Endothelial cell of umbilical vein (primary cell): ENCODE data around the gene ARHGEF9. TPM values are rescaled to one million over a fixed set of nuclear protein-coding genes. Genes with fewer than 3 reads are reported as not detected.
"Not testable (repeated sequence)": the region's sequence is repeated elsewhere in the genome, so short reads cannot be mapped to it uniquely, and the experiment has no call there.

Experiments used
- Bru-seq: library from RNA; stranded (reverse); fragments of 400-500 nt; gene quantifications from one replicate; lab custom pipeline; 2021; lab: Mats Ljungman, UMichigan
- BruChase-seq, 2 experiments: library from RNA; stranded (reverse); fragments of 400-500 nt; gene quantifications; one replicate each; lab custom pipeline; 2021; lab: Mats Ljungman, UMichigan
- BruUV-seq: library from RNA; stranded (reverse); fragments of 400-500 nt; replicated peaks from 2 replicates; lab custom pipeline; 2021; lab: Mats Ljungman, UMichigan
- CTCF ChIA-PET: fragments of 300-600, 350-600 bp; sonication (Branson Sonifier 250); formaldehyde crosslinking; loops from one replicate; lab custom pipeline; 2021; ENCODE audit warnings: antibody characterized with exemption, inconsistent platforms; lab: Charles Lee
- POLR2A ChIA-PET: fragments of 300-600, 350-600 bp; sonication (Branson Sonifier 250); formaldehyde crosslinking; loops from one replicate; lab custom pipeline; 2021; ENCODE audit warnings: antibody characterized with exemption, inconsistent platforms; lab: Charles Lee
- DNase-seq: peaks from one replicate; pipeline ENCODE4 v3.0.0-alpha.2; 2011; ENCODE audit warnings: low read depth, low spot score
- FAIRE-seq: peaks from 2 replicates; lab custom pipeline; 2011; peaks lifted over from hg19 to GRCh38; lab: Jason Lieb, UNC
- H2AFZ ChIP-seq: 2 replicates; pipeline ENCODE4 v1.6.0; 2012; ENCODE audit warnings: low read depth, low read length, control low read depth, inconsistent platforms
- H3K27ac ChIP-seq: 2 replicates; pipeline ENCODE4 v1.5.1; 2011; ENCODE audit warnings: low read depth, mild to moderate bottlenecking, control low read depth, low read length, moderate library complexity; ENCODE audit not compliant: insufficient read depth
- H3K27me3 ChIP-seq, 2 experiments: 2 replicates each; pipeline versions ENCODE4 v1.6.0 to v1.6.1; 2011; ENCODE audit warnings: low read length in 2 of 2, mixed read lengths in 1 of 2; ENCODE audit not compliant: control insufficient read depth in 2 of 2, insufficient read depth in 2 of 2
- H3K36me3 ChIP-seq, 2 experiments: 2 replicates in 1 of 2; 3 replicates in 1 of 2; pipeline ENCODE4 v1.5.1; 2011; ENCODE audit warnings: low read length in 2 of 2, mild to moderate bottlenecking in 1 of 2, moderate library complexity in 1 of 2; ENCODE audit not compliant: control insufficient read depth in 2 of 2, insufficient read depth in 2 of 2; ENCODE audit errors: extremely low read depth in 1 of 2
- H3K4me1 ChIP-seq: 3 replicates; pipeline ENCODE4 v1.5.1; 2011; ENCODE audit warnings: mild to moderate bottlenecking, low read length; ENCODE audit not compliant: control insufficient read depth, insufficient read depth; ENCODE audit errors: extremely low read depth
- H3K4me2 ChIP-seq: 2 replicates; pipeline ENCODE4 v1.6.1; 2011; ENCODE audit warnings: low read length, control low read depth, mixed read lengths; ENCODE audit not compliant: insufficient read depth
- H3K4me3 ChIP-seq, 3 experiments: fragments of 200-600 bp in 1 of 3; sonication (generic), shearing (Covaris generic) in 1 of 3; replicated peaks in 1 of 3; 2 replicates each; pipeline ENCODE4 v1.5.1; 2011 to 2016; ENCODE audit warnings: control low read depth in 3 of 3, low read length in 3 of 3, mild to moderate bottlenecking in 2 of 3, inconsistent platforms in 1 of 3, low read depth in 1 of 3, moderate library complexity in 1 of 3; ENCODE audit not compliant: insufficient read depth in 1 of 3
- H3K79me2 ChIP-seq: 2 replicates; pipeline ENCODE4 v1.6.0; 2012; ENCODE audit warnings: low read length, inconsistent platforms; ENCODE audit not compliant: control insufficient read depth, insufficient read depth
- H3K9ac ChIP-seq: replicated peaks from 2 replicates; pipeline ENCODE3; 2011; ENCODE audit warnings: low read length, control low read depth; ENCODE audit not compliant: insufficient read depth; ENCODE audit errors: extremely low read depth
- H3K9me1 ChIP-seq: replicated peaks from 3 replicates; pipeline ENCODE4 v1.6.0; 2011; ENCODE audit warnings: mild to moderate bottlenecking, low read length; ENCODE audit not compliant: control insufficient read depth, insufficient read depth; ENCODE audit errors: extremely low read depth
- H3K9me3 ChIP-seq: replicated peaks from 2 replicates; pipeline ENCODE4 v1.5.1; 2012; ENCODE audit warnings: low read length, inconsistent platforms; ENCODE audit not compliant: control insufficient read depth, insufficient read depth
- H4K20me1 ChIP-seq: replicated peaks from 2 replicates; pipeline ENCODE3; 2011; ENCODE audit warnings: mild to moderate bottlenecking, low read length; ENCODE audit not compliant: control insufficient read depth, insufficient read depth; ENCODE audit errors: extremely low read depth
- MYC ChIP-seq: IDR thresholded peaks from one replicate; pipeline ENCODE4 v1.6.1; 2011; ENCODE audit warnings: mild to moderate bottlenecking, low read depth, low read length
- dilution Hi-C: fragments of 300-500 bp; cut with MboI; formaldehyde crosslinking; loops from one replicate; pipeline ENCODE4 v1.15.0; 2019; ENCODE audit warnings: low sequenced_read_pairs; ENCODE audit not compliant: extremely low pct_ligation_motif_present
- intact Hi-C: fragments of 100-400 bp; cut with micrococcal nuclease; formaldehyde crosslinking; loops from one replicate; pipeline ENCODE4 v1.10.0; 2022
- long read RNA-seq: library from polyadenylated mRNA; stranded (forward); transcript quantifications from one replicate; pipeline ENCODE4 v2.0.0, GENCODE V29; 2021
- polyA minus RNA-seq, 3 experiments: library from RNA; depleted of rRNA, polyadenylated mRNA; stranded (reverse); fragments of >200 nt; gene quantifications; 1 replicate in 1 of 3; 2 replicates in 2 of 3; pipeline ENCODE4 v1.2.3, GENCODE V29; 2011
- polyA plus RNA-seq, 4 experiments: library from polyadenylated mRNA; depleted of rRNA in 3 of 4; stranded (reverse) in 3 of 4; unstranded in 1 of 4; fragments of >200 nt; gene quantifications; 2 replicates each; pipeline versions ENCODE4 v1.2.1 to v1.2.3, GENCODE V29; 2011 to 2012; ENCODE audit warnings: missing spikeins in 1 of 4
- total RNA-seq: library from RNA; stranded (reverse); gene quantifications from 2 replicates; pipeline ENCODE4 v1.2.3, GENCODE V29; 2021
- TF ChIP-seq, protein P1 (sequence below), 2 donors: IDR thresholded peaks; 1 replicate in 1 of 2; 2 replicates in 1 of 2; pipeline ENCODE4 v1.5.1; 2011; ENCODE audit warnings: low read length in 2 of 2, mild to moderate bottlenecking in 2 of 2, moderate library complexity in 2 of 2, control low read depth in 1 of 2, inconsistent platforms in 1 of 2, low read depth in 1 of 2; ENCODE audit not compliant: insufficient read depth in 1 of 2; ENCODE audit errors: extremely low read depth in 1 of 2

Gene ARHGEF9
- total RNA-seq (12.9 and 14.9 TPM in 2 replicates), polyA plus RNA-seq (5.6 and 6.5 TPM in 2 replicates), polyA minus RNA-seq (20.8 and 26.6 TPM in 2 replicates), Bru-seq, nascent RNA (percentile 52 among the genes with signal in this experiment), BruChase-seq, experiment 1, labeled RNA remaining after a 6-hour chase (percentile 55 among the genes with signal in this experiment), BruChase-seq, experiment 2, labeled RNA remaining after a 2-hour chase (percentile 49 among the genes with signal in this experiment)
- 6.1 and 6.7 TPM in 2 replicates for polyA plus RNA-seq (2011; cell fraction: cytosol; rRNA removed)
- polyA plus RNA-seq (2011; cell fraction: nucleus; rRNA removed): 21.1 and 22.5 TPM in 2 replicates
- 5.8 and 6.8 TPM in 2 replicates for polyA plus RNA-seq (2012)
- not detected for polyA minus RNA-seq (2011; cell fraction: cytosol; rRNA and poly(A)+ RNA removed)
- polyA minus RNA-seq (2011; cell fraction: nucleus; rRNA and poly(A)+ RNA removed): 28.6 and 32.4 TPM in 2 replicates
- long read RNA-seq, full-length matches to known transcripts: 3 of 13 reads
- long read RNA-seq, partial matches to known transcripts: 5 of 13 reads
- long read RNA-seq, other reads (novel, unspliced or antisense): 5 of 13 reads

DNA sequence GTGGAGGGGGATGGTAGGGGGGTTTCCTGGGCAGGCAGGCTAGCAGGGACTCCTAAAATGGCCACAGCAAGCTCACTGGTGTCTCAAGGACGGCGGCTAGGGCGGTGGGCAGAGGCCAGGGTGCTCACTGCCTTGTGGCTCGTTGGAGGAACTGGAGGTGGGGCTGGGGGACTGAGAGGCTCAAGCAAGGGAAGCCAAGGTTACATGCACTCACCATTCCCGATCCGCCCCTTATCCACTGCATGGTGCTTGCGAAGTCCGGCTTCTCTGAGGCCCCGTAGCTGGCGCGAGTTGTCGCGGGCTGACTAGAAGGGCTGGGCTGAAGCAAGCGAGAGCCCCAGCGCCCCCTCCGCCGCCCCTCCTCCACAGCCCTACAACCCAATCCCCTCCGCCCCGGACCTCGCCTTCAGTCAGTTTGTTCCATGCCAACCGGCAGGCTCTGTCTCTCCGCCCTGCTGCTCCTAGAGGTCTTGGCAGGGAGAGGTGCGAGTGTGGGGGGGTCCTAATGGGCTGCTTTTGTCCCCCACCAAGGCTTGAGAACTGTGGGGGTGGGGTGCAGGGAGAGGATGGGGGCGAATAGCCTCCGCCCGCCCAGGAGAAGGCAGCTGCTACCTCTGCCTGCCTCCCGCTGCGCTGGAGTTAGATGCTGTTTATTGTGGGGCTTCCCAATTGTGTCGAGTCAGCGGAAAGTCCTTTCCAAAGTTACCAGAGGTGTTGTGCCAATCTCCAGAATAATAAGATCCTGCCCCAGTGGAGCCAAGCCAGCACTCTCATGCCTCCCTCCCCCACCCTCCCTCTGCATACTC is at the start of gene ARHGEF9:
ARHGEF9 (minus strand) TSS at position 313 of the 806 bp plus-strand sequence; CDS start at position 244, 69 bp downstream.
- Histone ChIP-seq H3K36me3 (no peaks in the 10 kb centered on the region), H3K4me2 (no peak within 1 kb of the TSS), H3K9me1 (no peaks in the 10 kb centered on the region), H3K27ac (no peak within 1 kb of the TSS), H3K79me2 (no peaks in the 10 kb centered on the region), H2AFZ (no peak within 1 kb of the TSS), H3K4me1 (no peaks in the 10 kb centered on the region), H3K9ac (no peak within 1 kb of the TSS), H4K20me1 (no peaks in the 10 kb centered on the region), H3K27me3 (no peaks in the 10 kb centered on the region), H3K4me3 (no peak within 1 kb of the TSS), H3K9me3 (no peaks in the 10 kb centered on the region)
- BruUV-seq: no TSS peak
- intact Hi-C loops (no loop called here), dilution Hi-C loops (no loop called here)
- no peak for DNase-seq
- TF ChIP-seq MYC: no peak
- TF ChIP-seq, protein P1, sequence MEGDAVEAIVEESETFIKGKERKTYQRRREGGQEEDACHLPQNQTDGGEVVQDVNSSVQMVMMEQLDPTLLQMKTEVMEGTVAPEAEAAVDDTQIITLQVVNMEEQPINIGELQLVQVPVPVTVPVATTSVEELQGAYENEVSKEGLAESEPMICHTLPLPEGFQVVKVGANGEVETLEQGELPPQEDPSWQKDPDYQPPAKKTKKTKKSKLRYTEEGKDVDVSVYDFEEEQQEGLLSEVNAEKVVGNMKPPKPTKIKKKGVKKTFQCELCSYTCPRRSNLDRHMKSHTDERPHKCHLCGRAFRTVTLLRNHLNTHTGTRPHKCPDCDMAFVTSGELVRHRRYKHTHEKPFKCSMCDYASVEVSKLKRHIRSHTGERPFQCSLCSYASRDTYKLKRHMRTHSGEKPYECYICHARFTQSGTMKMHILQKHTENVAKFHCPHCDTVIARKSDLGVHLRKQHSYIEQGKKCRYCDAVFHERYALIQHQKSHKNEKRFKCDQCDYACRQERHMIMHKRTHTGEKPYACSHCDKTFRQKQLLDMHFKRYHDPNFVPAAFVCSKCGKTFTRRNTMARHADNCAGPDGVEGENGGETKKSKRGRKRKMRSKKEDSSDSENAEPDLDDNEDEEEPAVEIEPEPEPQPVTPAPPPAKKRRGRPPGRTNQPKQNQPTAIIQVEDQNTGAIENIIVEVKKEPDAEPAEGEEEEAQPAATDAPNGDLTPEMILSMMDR (IDR thresholded peaks at IDR 0.05; ENCODE audit: extremely low read depth in 1 of 2, insufficient read depth in 1 of 2, low read depth in 1 of 2, low read length in 2 of 2): no peak
- CTCF ChIA-PET: no interaction called here
- POLR2A ChIA-PET: no interaction called here
- FAIRE-seq: no peak

DNA sequence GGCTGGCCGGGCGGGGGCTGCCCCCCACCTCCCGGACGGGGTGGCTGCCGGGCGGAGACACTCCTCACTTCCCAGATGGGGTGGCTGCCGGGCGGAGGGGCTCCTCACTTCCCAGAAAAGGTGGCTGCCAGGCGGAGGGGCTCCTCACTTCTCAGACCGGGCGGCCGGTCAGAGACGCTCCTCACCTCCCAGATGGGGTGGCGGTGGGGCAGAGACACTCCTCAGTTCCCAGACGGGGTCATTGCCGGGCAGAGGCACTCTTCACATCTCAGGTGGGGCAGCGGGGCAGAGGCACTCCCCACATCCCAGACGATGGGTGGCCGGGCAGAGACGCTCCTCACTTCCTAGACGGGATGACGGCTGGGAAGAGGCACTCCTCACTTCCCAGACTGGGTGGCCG is 40.4 kb upstream of the ARHGEF9 start:
- DNase-seq, POLR2A ChIA-PET, H3K27ac ChIP-seq, H3K9me3 ChIP-seq, H3K27me3 ChIP-seq, H4K20me1 ChIP-seq, CTCF ChIA-PET, BruUV-seq, H3K9me1 ChIP-seq, intact Hi-C loops, dilution Hi-C loops, H3K9ac ChIP-seq, FAIRE-seq, H3K36me3 ChIP-seq, H3K4me2 ChIP-seq, H2AFZ ChIP-seq, H3K4me1 ChIP-seq, H3K79me2 ChIP-seq, H3K4me3 ChIP-seq: not testable (repeated sequence)
